CD4-positive, alpha-beta T cell treated with Interleukin-17A for 1 hour (primary cell): Measurements from ENCODE around the gene SH3GLB2.
"Not testable (repeated sequence)": the region's sequence is repeated elsewhere in the genome, so short reads cannot be mapped to it uniquely, and the experiment has no call there.

Source experiments
- DNase-seq: peaks from one replicate; pipeline ENCODE4 v3.0.0-alpha.2; 2020

The SH3GLB2 gene

GRCh38 chr9:129014124-129014523 is 14.0 kb downstream of the SH3GLB2 start:
- DNase-seq, result no peak

DNA sequence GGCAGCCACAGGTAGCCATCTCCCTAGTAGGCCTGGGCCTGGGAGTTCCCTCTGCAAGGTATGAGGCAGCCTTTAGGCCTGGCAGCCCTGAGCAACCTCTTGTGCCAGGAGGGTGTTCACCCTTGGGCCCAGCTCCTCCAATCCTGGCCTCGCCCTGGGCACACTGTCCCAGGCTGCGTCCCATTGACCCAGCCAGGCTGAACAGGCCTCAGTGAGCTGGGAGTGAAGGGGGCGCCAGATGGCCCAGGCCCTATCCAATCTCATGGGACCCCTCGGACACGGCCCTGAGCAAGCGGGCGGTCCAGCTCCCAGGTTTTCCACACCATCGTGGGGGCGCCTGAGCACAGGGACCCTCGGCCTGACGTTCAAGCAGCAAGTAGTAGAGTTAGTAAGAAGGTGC is 14.5 kb downstream of the SH3GLB2 start:
- no peak for DNase-seq

- DNase-seq, result no peak
These were observed 15.2 kb downstream of the SH3GLB2 start for GRCh38 chr9:129012893-129013448.

GRCh38 chr9:129012343-129012742 is 15.8 kb downstream of the SH3GLB2 start:
- no peak for DNase-seq

DNA sequence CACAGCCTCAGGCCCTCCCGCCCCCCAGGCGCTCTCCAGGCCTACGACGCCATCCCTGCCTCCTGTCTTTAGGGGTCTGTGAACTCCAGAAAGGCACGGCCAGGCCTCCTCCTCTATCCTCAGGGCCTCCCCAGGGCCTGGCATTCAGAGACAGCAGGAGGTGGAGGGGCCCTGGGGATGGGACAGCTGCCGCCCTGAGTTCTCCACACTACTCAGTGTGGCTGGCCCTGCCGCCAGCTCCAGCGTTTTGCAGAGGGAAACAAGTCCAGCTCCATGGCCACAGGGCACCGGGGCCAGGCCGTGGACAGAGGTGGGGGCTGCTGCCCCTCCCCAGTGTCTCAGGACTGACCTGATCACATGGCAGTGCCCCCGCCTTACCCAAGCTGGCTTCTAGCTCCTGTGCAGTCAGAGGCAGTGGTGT is 16.4 kb downstream of the SH3GLB2 start:
- no peak for DNase-seq

DNA sequence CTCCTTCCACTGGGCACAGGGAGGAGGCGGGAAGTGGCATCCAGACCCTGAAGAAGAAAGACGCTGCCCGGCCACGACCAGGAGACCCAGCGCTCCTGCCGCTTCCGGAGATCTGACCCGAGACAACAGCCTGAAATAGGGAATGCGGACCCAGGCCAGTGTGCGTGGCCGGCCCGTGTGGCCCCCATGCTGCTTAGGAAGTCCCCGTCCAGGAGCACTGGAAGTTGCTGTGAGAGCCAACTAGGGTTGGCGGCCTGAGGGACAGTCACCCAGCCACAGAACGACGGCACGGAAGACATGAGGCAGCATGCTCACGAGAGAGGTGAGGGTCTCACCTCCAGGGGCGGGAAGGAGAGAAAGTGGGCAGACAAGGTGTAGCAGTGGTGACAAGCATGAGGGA is 17.0 kb downstream of the SH3GLB2 start:
- no peak for DNase-seq

- no peak for DNase-seq
These were observed 17.7 kb downstream of the SH3GLB2 start for GRCh38 chr9:129010267-129010975.

GRCh38 chr9:129009584-129010141 is 18.5 kb downstream of the SH3GLB2 start:
- no peak for DNase-seq

DNA sequence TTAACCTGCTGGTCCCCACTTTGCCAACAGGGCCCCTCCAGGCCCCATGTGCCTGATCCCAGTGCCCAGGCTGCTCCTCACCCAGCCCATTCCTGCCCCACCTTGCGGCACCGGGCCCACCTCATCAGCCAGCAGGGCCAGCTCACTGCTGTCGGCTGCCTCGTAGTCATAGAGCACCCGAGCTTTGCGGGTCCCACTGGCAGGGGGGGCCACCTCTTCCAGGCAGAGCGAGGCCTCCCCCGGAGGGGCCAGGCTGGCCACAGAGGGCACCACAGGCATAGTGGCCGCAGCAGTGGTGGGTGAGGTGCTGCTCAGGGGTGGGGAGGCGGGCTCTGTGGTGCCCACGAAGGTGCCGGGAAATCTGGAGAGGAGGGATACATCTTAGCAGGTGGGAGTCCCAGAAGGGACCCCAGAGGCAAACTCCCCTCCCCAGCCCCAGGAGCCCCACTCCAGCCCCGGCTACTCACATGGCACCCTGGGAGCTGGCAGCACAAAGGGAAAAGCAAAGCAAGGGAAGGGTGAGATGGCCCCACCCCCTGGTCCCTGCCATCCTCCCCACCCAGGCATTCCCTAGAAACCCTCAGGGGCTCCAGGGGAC is 19.0 kb downstream of the SH3GLB2 start:
- no peak for DNase-seq

DNA sequence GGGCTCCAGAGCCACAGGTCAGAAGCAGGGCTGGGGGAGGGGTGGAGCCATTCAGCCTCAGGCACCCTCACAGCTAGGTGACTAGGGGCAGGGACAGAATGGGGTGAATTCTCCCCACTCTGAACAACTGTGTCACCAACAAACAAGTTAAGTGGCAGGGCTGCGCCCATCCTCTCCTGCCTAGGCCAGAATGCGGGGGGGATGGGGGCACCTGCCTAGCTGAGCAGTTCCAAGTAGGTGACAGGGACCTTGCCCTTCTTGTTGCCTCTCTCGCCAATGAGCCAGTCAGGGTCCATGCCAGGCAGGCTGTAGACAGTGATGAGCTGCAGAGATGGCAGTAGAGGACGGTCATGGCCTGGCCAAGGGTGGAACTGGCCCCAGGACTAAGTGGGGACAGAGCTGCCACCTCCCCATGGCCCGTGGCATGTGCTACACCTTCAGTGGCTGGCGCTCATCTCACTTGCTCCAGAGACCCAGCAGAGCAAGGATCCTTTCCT is 19.6 kb downstream of the SH3GLB2 start:
- no peak for DNase-seq

- DNase-seq, result no peak
These were observed 20.2 kb downstream of the SH3GLB2 start for GRCh38 chr9:129007766-129008468.

- no peak for DNase-seq
These were observed 20.9 kb downstream of the SH3GLB2 start for GRCh38 chr9:129007035-129007765.

GRCh38 chr9:129006328-129007034 is 21.6 kb downstream of the SH3GLB2 start:
- DNase-seq, result peak; percentile 60

GRCh38 chr9:129005336-129005997 is 22.7 kb downstream of the SH3GLB2 start:
- no peak for DNase-seq

- not testable (repeated sequence) for DNase-seq
These were observed 24.0 kb downstream of the SH3GLB2 start for GRCh38 chr9:129004173-129004572.

- DNase-seq, result no peak
These were observed 25.1 kb downstream of the SH3GLB2 start for GRCh38 chr9:129002992-129003391.

- no peak for DNase-seq
These were observed 26.4 kb downstream of the SH3GLB2 start for GRCh38 chr9:129001504-129002325.

DNA sequence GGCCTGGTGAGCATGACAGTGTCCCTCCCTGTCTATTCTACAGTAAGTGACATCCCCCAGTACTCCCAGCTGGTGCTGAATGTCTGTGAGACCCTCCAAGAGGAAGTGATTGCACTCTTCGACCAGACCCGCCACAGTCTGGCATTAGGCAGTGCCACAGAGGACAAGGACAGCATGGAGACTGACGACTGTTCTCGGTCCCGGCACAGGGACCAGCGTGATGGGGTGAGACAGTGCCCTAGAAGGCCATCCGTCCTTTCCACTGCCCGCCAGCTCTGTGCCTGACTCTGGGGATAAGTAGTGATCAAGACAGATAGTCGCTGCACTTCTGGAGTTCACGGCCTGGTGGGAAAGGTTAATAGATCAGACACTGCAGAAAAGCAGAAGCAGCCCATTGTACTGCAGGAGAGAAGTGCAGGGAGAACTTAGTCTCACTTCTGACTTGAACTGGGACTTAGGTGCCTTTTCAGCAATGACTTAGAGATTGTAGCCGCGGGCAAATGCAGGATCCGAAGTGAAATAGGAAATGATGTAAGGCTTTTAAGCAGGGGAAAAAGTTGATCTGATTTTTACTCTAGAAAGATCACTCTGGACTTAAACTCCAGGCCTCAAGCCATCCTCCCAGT is 28.4 kb downstream of the SH3GLB2 start:
- DNase-seq, result peak; percentile 1

- DNase-seq, result no peak
These were observed 29.7 kb downstream of the SH3GLB2 start for GRCh38 chr9:128998462-128998861.

DNA sequence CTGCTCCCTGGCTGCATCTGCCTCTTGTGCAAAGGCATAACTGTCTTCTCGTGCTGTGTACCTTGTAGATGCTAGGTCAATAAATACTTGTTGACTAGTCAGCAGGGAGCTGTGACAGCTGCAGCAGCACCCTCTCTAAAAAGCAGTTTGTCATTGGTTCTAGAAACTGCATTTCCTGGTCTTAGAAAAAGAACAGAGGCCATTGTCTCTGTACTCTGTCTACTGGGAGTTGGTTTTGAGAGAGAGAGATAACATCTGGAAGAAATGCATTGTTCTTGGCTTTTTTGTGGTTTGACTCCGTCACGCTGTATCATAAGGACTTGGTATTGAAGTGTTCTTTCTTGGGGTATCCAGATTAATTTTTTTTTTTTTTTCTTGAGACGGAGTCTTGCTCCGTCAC is 32.3 kb downstream of the SH3GLB2 start:
- no peak for DNase-seq
